Measurements from ENCODE around the gene CNTN5.

DNA sequence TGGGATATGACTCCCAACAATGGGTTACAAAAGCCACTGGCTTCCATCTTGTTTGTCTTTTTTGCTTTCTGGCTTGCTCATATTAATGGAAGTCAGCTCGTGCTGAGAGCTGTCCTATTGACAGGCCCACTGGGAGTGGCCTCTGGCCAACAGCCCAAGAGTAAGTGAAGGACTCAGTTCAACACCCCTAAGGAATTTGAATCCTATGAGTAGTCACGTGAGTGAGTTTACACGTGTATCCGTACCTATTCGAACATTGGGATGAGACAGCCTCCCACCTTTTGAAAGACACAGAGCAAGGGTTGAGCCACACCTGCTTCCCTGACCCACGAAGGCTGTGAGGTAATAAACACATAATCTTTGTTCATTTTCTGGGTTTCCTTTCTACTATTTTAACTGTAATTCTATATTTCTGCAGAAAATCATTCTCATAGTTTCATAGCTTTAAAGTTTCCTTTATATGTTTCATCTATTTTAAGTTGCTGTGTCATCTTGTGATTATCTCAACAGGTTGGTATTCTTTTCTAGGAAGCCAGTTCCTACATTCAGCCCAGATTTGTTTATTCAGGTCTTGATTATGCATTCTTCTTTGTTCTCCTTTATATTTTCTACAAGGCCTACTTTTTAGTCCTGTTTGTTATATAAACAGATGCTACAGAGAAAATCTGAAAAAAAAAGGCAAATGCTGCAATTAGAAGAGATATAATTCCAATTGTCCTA, 802.3 kb downstream of the CNTN5 start:
- TF ChIP-seq EP300 (IDR thresholded peaks at IDR 0.05; ENCODE audit: borderline replicate concordance in 1 of 2, low read depth in 1 of 2, low read length in 1 of 2): no peak
- TF ChIP-seq RFX5 (IDR thresholded peaks at IDR 0.05; ENCODE audit: low read length): no peak
- TF ChIP-seq, protein P1, sequence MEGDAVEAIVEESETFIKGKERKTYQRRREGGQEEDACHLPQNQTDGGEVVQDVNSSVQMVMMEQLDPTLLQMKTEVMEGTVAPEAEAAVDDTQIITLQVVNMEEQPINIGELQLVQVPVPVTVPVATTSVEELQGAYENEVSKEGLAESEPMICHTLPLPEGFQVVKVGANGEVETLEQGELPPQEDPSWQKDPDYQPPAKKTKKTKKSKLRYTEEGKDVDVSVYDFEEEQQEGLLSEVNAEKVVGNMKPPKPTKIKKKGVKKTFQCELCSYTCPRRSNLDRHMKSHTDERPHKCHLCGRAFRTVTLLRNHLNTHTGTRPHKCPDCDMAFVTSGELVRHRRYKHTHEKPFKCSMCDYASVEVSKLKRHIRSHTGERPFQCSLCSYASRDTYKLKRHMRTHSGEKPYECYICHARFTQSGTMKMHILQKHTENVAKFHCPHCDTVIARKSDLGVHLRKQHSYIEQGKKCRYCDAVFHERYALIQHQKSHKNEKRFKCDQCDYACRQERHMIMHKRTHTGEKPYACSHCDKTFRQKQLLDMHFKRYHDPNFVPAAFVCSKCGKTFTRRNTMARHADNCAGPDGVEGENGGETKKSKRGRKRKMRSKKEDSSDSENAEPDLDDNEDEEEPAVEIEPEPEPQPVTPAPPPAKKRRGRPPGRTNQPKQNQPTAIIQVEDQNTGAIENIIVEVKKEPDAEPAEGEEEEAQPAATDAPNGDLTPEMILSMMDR (IDR thresholded peaks at IDR 0.05): no peak
- TF ChIP-seq TAF1 (IDR thresholded peaks at IDR 0.05; ENCODE audit: borderline replicate concordance, low read depth, low read length): no peak
- TF ChIP-seq, protein P2, sequence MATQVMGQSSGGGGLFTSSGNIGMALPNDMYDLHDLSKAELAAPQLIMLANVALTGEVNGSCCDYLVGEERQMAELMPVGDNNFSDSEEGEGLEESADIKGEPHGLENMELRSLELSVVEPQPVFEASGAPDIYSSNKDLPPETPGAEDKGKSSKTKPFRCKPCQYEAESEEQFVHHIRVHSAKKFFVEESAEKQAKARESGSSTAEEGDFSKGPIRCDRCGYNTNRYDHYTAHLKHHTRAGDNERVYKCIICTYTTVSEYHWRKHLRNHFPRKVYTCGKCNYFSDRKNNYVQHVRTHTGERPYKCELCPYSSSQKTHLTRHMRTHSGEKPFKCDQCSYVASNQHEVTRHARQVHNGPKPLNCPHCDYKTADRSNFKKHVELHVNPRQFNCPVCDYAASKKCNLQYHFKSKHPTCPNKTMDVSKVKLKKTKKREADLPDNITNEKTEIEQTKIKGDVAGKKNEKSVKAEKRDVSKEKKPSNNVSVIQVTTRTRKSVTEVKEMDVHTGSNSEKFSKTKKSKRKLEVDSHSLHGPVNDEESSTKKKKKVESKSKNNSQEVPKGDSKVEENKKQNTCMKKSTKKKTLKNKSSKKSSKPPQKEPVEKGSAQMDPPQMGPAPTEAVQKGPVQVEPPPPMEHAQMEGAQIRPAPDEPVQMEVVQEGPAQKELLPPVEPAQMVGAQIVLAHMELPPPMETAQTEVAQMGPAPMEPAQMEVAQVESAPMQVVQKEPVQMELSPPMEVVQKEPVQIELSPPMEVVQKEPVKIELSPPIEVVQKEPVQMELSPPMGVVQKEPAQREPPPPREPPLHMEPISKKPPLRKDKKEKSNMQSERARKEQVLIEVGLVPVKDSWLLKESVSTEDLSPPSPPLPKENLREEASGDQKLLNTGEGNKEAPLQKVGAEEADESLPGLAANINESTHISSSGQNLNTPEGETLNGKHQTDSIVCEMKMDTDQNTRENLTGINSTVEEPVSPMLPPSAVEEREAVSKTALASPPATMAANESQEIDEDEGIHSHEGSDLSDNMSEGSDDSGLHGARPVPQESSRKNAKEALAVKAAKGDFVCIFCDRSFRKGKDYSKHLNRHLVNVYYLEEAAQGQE (IDR thresholded peaks at IDR 0.05; ENCODE audit: low read depth, low read length): no peak
- no peak for TF ChIP-seq GABPA (IDR thresholded peaks at IDR 0.05; ENCODE audit: low read depth)
- TF ChIP-seq, protein P3, sequence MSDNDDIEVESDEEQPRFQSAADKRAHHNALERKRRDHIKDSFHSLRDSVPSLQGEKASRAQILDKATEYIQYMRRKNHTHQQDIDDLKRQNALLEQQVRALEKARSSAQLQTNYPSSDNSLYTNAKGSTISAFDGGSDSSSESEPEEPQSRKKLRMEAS (IDR thresholded peaks at IDR 0.05; ENCODE audit: low read depth): no peak

Data from SK-N-SH (cell line).